HG02870 (cell line): ENCODE measurements around the gene C3orf49.

ENCODE experiments used
- ATAC-seq: cut with Tn5 transposase; IDR thresholded peaks from one replicate; pipeline ENCODE4 v1.9.1; 2021; ENCODE audit warnings: mild to moderate bottlenecking, moderate library complexity; ENCODE audit not compliant: unreplicated experiment

C3orf49 gene, protein sequence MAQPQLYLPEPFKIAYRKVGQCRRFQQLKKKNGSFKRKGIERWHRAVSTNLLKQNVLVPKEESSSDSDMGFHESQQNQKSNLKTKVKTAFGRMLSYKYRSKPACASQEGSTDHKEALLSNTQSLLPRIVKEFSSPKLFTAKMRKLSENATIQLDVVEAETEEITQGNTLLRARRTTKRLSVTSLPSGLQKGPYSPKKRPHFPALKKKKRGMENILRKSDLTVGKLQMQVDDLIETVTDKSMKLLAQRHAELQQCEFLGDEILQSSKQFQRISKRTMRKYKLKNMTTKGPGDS

GRCh38 chr3:63819151-63819398 lies at the start of gene C3orf49:
Gene C3orf49, plus strand, starts transcription at chr3:63819299. Its CDS starts 173 bp downstream, at chr3:63819472.
- no peak for ATAC-seq

- no peak for ATAC-seq
These were observed 44.3 kb upstream of the C3orf49 start for GRCh38 chr3:63774781-63775180.

GRCh38 chr3:63779227-63779626 lies 39.9 kb upstream of the C3orf49 start:
- no peak for ATAC-seq

DNA sequence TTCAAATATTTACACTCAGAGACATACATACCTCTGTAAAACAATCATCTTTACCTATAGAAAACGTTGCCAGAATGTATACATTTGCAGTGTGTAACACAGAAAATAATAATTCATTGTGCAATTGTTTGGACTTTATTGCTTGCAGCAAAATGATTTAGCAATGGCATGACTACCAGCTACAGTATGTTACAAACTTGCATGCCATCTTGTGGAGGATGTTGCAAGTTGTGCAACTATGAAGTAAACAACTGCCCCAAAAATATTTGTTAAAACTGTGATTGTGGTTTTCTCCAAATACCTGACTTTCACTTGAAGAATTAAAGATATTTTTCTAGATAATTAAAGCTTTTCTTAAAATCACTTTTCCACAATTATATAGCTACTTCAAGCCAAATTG lies 27.1 kb upstream of the C3orf49 start:
- ATAC-seq = no peak

GRCh38 chr3:63795438-63795837 lies 23.7 kb upstream of the C3orf49 start:
- ATAC-seq = no peak

GRCh38 chr3:63798544-63798943 lies 20.6 kb upstream of the C3orf49 start:
- no peak for ATAC-seq

DNA sequence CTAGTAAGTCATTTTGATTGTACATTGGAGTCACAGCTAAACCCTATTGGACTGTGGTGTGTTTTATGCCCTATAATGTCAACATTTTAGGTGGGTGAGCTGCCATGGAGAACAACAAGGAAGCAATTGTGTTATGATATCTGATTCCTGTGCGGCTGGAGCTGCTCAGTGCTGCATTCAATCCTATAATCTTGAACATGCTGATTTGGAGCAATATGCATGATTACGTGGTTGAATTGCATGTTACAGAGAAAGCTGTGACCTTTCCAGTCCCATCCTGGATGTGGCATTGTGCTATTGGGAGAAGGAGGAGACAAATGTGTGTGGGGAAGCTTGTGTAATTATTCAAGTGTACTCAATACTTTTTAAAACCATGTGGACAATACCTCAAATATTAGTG lies 20.1 kb upstream of the C3orf49 start:
- ATAC-seq = no peak

GRCh38 chr3:63800097-63800496 lies 19.0 kb upstream of the C3orf49 start:
- ATAC-seq = no peak

DNA sequence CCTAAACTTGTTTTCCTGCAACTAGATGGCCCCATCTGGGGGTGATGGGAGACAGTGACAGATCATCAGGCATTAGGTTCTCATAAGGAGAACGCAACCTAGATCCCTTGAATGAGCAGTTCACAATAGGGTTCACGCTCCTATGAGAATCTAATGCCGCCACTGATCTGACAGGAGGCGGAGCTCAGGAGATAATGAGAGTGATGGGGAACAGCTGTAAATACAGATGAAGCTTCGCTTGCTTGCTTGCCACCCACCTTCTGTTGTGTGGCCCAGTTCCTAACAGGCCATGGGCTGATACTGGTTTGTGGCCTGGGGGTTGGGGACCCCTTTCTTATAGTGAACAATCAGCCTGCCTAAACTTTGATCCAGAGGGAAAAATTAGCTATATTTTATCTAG lies 15.2 kb upstream of the C3orf49 start:
- ATAC-seq = no peak

- ATAC-seq = no peak
These were observed 11.0 kb upstream of the C3orf49 start for GRCh38 chr3:63807961-63808565.

DNA sequence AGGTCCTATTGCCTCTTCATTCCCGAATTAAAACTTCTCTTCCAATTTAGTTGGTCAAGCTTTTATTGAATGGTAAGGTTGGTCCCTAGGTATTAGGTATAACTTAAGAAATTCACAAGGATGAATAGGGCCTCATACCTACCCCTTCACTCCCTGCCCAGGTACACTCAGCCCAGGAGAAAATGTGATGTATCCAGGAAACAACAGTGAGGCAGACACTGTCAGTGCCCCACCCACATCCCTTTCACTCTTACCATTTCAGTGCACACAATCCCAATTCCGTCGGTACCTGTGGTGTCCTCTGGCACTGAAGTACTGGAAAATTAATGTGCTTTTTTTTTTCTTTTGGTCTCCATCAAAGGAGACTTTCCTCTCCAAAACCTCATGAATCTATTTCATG lies 10.5 kb upstream of the C3orf49 start:
- ATAC-seq = no peak

DNA sequence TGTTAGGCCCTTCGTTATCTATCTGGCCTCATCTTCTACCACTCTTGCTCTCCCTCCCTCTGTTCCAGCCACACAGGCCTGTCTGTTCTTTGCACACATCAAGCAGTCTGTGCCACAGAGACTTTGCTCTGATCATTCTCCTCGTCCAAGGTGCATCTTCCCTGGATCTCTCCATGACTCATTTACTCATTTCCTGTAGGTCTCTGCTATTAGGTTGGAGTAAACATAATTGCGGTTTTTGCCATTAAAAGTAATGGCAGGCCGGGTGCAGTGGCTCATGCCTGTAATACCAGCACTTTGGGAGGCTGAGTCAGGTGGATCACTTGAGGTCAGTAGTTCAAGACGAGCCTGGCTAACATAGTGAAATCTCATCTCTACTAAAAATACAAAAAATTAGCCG lies 9.5 kb upstream of the C3orf49 start:
- ATAC-seq = no peak

GRCh38 chr3:63814237-63814636 lies 4.9 kb upstream of the C3orf49 start:
- ATAC-seq = no peak

- ATAC-seq = no peak
These were observed 1.9 kb upstream of the C3orf49 start for GRCh38 chr3:63817225-63817624.

- no peak for ATAC-seq
These were observed 583 bp upstream of the C3orf49 start for GRCh38 chr3:63818282-63819150.

DNA sequence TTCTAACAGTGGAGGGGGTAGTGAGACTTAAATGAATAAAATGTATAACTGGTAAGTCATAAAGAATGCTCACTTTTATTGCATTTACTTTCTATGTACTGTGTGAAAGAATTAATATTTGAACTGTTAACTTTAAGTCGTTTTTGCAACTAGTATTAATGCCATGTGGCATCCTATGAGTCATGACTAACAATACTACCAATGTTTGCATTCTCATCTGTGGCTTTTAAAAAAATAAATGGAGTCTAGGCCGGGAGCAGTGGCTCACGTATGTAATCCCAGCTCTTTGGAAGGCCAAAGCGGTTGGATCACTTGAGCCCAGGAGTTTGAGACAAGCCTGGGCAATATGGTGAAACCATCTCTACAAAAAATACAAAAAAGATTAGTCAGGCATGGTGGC lies 5.2 kb downstream of the C3orf49 start:
- ATAC-seq = no peak

GRCh38 chr3:63830526-63830925 lies 11.4 kb downstream of the C3orf49 start:
- ATAC-seq = no peak

GRCh38 chr3:63832395-63832794 lies 13.3 kb downstream of the C3orf49 start:
- no peak for ATAC-seq

DNA sequence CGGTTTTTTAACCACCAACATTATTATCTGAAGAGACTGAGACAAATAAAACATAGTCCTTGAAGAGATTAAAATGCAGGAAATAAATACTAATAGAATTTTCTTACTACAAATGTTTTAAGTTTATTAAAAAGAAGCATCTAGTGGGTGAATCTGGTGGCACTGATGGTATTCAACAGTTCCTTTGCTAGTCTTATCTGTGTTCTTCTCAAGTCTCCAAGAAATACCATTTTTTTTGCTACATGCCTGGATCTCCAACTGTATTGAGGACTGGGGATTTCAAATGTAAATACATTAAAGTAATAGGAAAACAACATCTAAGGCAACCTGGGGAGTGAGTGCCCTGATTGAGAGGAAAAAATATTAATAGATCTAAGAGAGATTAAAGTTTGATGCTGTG lies 22.6 kb downstream of the C3orf49 start:
- ATAC-seq = no peak

DNA sequence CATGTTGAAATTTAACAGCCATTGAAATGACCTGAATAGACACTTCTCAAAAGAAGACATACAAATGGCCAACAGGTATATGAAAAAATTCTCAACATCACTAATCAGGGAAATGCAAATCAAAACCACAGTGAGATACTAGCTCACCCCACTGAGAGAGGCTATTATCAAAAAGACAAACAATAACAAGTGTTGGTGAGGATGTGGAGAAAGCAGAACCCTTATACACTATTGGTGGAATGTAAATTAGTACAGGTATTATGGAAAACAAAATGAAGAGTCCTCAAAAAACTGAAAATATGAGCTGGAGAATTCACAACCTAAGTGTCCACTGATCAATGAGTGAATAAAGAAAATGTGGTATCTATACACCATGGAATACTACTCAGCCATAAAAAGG lies 23.0 kb downstream of the C3orf49 start:
- no peak for ATAC-seq

GRCh38 chr3:63845215-63845614 lies 26.1 kb downstream of the C3orf49 start:
- no peak for ATAC-seq
